ENCODE results near the gene ZC2HC1C.
"Not testable (repeated sequence)": the region's sequence is repeated elsewhere in the genome, so short reads cannot be mapped to it uniquely, and the experiment has no call there.

ZC2HC1C gene

DNA sequence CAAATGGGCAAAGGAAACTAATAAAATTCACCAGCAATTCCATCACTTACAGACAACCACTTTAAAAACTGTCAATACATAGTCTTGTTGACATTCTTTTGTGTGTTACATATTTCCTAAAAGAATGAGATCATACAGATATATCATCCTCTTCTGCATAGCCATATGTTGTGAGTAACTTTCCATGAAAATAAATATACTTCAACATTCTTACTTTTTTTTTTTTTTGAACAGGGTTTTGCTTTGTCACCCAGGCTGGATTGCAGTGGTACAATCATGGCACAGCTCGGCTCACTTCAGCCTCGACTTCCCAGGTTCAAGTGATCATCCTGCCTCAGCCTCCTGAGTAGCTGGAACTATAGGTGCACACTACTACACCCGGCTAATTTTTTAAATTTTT is 20.9 kb downstream of the ZC2HC1C start:
- DNase-seq: no peak

DNA sequence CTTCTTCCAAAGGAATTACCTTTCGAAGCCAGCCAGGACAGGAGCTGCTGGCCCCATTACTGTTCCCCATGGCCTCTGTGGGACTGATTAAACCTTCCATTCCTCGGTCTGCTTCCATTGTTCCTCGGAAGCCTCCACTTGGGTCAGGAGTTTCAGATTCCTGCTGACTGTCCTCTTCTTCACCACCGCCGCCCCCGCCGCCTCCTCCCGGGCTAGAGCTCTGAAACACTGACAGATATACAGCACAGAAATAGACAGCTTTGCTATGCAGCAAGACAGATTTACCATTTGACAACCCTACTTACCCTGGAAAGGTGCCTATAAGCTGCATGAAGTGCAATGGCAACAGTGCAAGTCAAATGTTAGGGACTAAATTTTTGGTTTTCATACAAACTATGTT is 21.8 kb downstream of the ZC2HC1C start:
- peak in 8 of 58 donors; percentile 1 to 33 (median 17) for DNase-seq

DNA sequence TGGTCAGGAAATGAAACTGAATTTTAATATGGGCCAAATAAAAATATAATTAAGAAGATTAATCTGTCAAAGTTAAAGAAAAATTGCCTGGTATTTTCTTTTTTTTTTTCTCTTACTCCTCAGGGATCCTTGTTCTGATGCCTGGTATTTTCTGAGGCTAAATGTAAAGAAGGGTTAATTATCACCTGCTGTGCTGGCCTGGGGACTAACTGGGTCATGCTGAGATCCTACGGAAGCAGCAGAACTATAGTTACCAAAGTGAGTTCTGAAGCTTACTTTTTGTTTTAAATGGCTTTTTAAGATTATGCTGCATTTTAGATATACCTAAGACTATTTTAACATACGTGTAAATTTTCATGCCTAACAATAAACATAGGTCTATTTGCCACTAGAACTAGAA is 23.3 kb downstream of the ZC2HC1C start:
- no peak for DNase-seq

DNA sequence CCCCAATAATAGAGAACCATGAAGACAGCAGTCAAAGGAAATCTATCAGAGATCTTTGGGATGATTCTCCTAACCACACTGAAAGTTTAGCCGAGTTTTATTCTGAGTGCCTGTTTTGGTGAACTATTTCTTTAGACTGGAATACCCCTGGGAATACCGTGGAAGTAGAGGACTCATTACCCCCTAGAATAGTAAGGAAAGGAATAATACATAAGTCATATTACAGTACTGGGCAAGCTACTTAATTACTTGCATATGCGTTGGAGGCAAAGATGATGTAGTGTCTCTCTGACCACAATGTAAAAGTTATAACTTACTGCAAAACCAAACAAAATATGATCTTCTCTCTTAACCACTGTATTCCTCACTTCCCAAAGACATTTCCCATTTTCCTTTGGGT is 25.5 kb downstream of the ZC2HC1C start:
- DNase-seq: no peak

DNA sequence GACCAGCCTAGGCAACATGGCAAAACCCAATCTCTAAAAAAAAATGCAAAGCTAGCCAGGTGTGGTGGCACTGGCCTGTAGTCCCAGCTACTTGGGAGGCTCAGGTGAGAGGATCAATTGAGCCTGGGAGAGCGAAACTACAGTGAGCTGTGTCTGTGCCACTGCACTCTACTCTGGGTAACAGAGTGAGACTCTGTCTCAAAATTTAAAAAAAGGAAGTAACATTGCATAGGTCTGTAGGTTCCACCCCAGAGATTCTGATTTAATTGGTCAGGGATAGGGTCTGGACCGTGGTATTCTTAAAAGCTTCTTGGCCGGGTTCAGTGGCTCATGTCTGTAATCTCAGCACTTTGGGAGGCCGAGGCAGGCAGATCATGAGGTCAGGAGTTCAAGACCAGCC is 26.2 kb downstream of the ZC2HC1C start:
- DNase-seq: no peak

DNA sequence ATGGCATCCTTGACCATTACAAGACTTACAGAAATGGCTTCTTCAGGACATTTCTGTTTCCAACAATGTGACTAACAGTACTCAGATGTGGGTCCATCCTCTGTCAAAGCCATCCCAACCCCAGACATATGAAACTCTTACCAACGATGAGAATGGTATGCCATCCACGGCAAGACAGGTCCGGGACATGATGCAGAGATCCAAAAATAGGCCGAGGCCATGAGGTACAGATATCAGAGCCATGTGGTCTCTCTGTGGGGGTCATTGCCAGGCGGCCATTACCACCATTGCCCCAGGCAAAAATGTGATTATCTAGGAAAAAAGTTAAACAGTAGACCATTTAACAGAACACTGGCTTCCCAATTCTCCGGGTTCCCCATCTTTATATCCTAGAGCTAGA is 27.5 kb downstream of the ZC2HC1C start:
- DNase-seq: no peak

DNA sequence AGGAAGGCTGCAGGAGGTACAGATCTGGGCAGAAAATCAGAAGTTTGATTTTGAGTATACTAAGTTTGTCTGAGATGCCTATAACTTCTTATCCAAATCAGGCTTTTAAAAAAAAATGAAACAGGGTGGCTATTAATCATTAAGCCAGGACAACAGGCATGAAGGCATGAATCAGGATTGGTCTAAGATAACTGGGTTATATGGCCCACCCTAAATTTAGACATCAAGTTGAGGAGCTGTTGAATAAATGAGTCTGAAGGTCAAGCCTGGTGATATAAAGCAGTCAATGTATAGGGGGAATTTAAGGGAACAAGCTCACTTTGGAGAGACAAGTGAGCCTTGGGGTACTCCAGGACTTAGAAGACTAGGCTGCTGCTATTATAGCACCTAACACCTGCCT is 28.8 kb downstream of the ZC2HC1C start:
- no peak for DNase-seq

DNA sequence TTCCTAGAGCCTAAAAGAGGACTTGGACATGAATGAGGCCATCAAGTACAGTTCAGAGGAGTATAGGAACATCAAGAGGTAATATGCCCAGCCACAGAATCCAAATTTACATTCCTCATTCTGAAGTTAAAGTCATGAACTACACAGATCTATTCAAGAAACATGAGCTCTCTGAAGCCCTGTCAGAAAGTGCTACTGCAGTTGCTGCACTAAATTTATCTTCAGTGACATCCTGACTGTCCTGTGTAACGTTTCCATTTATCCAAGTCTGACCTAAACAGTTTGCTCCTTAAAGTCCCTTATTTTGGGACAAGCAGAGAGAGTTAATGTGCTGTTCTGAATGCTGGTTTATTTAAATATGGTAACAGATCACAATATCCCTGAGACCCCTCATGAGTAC is 29.2 kb downstream of the ZC2HC1C start:
- DNase-seq: no peak

DNA sequence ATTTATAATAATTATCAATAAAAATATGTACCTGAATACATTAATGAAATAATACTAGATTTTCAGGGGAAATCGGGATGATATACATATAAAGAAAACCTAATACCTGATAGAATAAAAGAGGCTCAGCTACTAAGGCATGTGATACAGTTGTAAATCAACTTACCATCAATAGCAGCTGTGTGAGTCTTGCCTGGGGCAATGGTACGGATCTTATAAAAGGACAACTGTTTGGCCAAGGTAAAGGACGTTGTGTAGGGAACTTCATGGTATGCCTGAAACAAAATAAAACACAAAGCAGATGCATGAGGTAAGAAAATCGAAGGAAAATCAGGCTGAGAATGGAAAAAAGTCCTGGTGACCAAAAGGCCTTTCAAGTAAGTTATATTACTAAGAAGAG is 32.0 kb downstream of the ZC2HC1C start:
- DNase-seq: no peak

DNA sequence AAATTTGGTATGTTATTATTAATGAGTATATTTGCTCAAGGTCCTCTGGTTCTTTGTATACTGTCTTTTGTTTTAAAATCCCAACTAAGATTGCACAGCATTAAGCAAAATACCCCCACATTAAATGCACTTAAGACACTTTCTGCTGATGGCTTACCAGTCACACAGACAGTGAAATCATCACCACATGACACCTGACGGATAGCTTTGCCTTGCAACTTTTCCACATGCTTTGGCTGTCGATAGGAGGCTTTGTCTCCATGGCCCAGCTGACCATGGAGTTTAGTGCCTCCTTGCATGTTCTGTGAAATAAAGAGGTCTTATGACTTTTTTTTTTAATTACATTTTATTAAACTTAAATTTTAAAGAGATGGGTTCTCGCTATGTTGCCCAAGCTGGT is 37.7 kb downstream of the ZC2HC1C start:
- no peak for DNase-seq

DNA sequence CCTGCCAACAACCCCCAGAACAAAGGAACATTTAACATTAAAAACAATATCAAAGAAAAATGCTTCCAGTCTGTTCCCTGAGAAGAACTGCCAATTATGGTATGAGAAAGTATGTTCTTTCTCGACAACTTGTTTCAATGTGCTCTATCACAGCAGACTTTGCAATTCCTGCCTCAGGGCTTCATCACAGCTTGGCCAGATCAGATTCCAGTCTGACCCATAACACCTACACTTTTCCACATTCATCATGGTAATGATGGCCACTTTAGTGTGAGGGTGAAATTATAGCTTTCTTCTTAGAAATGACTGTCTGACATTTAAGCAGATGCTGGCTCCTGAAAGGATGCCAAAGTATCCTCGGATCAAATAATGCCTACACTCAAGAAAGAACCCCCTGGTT is 40.4 kb downstream of the ZC2HC1C start:
- DNase-seq: no peak

DNA sequence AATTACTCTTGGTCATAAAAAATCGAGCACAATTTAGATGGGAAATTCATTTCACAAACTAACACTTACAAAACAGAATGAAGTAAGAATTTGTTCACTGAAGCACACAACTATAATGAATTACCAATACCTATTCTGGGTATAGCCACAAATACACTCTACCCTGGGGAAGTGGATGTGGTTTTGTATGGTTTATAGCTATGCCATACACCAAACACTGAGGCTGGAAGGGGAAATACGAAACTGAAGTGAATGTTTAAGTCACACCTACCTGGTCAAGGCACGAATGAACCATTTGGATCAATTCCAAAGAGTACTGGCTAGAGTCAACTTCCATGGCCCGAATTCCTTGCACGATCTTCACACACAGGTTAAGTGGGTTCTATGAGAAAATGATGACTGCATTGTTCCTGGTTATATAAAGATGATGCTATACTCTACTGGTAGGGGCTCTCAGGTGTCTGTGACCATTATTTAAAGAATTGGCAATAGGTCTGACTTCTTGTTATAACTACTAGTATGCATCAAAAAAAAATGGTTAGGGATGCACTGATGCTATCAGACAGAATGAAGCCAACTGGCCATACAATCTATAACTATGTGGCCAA is 44.6 kb downstream of the ZC2HC1C start:
- DNase-seq: no peak

DNA sequence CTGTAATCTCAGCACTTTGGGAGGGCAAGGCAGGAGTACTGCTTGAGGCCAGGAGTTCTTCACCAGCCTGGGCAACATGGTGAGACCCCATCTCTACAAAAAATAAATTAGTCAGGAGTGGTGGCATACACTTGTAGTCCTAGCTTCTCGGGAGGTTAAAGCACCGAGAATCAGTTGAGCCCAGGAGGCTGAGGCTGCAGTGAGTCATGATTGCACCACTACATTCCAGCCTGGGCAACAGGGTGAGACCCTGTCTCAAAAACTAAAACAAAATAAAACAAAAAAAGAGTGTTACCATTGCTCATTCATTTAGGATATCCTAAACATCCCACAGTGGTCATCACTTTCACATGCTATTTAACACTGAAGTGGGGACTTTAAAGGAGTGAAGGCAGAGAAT is 49.6 kb downstream of the ZC2HC1C start:
- DNase-seq: no peak

DNA sequence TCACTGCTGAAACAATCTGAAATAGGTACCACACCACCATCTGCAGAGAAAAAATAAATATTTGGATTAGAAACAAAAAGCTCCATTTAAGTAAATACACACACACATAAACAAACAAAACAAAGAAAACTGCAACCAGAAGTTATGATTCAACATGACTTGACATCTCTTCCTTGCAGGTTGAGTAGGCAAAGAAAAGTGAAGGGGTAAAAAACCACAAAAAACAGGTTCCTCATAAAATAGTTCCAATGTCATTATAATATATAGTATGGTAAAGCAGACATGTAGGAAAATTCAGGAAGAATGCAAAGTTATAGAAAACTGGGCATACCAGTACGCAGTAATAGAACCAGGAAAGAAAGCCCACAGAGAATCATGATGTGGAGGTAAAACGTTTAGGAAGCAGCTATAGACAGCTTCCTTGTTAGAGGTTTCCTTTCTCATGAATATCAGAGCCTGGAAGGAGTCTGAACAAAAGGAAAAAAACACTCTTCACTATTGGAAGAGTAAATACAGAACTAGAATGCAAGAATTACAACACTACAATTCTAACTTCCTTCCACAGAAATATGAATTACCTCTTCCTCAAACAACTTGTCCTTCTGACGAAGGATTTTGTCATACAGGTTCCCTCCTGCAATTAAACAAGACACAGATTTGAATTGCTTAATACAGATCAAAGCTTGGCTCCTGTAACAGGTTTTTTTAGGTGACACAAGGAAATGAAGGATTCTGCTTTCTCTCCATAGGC is 51.3 kb downstream of the ZC2HC1C start:
- DNase-seq: no peak

DNA sequence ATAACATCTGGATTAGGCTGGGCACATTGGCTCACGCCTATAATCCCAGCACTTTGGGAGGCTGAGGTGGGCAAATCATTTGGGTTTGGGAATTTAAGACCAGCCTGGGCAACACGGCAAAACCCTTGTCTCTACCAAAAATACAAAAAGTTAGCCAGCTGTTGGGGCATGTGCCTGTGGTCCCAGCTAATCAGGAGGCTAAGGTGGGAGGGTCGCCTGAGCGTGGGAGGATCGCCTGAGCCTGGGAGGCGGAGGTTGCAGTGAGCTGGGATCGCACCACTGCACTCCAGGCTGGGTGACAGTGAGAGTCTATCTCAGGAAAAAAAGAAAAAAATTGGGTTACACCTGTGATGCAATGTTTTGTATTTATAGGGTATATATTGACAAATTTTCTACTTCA is 52.1 kb downstream of the ZC2HC1C start:
- DNase-seq: no peak

DNA sequence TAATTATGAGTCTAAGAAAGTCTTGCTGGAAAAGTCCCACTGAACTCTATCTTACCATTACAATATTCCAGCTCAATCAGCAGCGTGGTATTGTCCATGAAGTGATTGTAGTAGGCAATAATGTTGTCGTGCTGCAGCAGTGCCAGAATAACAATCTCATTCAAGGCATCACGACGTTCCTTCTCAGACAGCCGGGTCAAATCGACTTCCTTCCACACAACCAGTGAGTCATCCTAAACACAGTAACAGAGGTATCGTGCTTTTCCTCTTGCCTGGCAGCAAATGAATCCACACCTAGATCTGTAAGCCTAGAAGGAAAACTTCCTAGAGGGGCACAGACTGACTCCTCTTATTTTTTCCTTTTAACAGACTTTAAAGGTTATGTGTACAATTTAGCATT is 54.5 kb downstream of the ZC2HC1C start:
- no peak for DNase-seq

DNA sequence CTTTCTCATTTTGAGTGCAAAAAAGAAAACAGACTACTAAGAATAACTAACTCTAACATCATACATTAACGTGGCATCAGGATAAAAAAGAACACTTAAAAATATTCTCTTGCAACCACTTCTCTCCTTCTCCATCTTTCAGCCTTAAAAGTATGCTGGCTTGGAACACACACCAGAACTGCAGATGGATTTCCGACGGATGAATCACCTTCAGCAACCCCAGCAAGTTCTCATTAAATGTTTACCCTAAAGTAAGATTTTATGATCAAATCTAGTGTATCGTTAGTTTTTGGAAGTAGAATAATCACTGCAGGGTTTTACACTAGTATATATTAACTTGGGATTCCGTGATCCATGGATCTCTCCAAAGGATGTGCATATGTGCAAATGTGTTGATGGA is 56.2 kb downstream of the ZC2HC1C start:
- DNase-seq: no peak

DNA sequence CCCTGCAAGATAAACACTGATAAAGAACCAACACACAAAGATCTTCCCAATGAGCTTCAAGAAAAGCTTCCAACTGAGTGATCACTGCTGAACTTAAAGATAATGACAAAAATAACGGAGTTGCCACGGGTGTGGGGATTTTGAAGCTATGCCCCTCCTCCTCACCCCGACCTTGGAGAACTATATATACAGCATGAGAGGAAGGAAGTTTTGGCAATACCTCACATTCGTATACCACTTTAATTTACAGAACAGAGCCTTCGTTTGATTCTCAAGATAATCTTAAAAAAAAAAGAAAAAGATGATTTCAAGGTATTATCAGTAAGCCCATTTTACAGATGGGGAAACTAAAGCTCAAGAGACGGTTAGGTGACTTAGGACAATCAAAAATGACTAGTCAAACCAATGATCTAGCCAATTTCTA is 56.7 kb downstream of the ZC2HC1C start:
- no peak for DNase-seq

DNA sequence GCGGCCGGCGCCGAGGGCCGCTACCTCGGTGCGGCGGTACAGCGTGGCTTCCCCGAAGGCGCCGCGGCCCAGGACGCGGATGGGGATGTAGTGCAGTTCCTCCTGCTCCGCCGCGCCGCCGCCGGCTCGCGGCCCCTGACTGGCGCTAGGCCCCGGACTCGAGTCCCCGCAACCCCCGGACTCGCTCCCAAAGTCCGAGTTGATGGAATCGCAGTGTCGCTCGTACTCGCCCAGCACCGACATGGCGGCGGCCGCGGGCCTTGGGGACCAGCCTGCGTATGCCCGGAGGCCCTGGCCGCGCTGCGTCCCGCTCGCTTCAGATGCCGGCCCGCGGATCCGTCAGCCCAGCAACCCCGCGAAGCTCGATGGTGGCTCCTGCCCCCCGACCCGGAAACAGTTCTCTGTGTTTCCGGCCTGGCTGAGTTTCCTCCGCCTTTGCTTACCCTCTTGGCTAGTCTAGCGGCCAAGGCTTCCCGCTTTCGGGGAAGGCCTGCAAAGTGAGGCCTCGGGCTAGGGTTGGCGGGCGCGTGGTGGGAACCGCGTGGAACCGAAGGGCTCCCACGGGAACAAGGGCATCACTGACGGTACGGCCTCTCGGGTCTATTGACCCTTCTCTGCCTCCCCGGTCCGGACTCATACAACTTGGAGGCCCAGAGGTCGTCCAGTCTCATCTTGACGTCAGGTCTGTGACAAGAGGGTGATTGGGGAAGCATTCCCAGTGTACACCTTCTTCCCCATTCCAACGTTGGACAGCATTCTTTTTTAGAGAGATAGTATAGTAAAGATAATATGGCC is 57.4 kb downstream of the ZC2HC1C start, which contains the start of gene NEK9:
Gene NEK9, minus strand, starts transcription at position 370 of the 795 bp plus-strand sequence. Its CDS starts 127 bp downstream, at position 243.
- peak; percentile 28 to 94 (median 84) for DNase-seq

DNA sequence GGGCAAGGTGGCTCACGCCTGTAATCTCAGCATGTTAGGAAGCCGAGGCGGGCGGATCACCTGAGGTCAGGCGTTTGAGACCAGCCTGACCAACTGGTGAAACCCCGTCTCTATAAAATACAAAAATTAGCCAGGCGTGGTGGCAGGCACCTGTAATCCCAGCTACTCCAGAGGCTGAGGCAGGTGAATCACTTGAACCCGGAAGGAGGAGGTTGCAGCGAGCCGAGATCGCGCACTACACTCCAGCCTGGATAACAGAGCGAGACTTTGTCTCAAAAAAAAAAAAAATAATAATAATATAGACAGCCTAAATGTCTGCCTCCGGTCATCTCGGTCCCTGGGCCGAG is 58.0 kb downstream of the ZC2HC1C start:
- not testable (repeated sequence) for DNase-seq

DNA sequence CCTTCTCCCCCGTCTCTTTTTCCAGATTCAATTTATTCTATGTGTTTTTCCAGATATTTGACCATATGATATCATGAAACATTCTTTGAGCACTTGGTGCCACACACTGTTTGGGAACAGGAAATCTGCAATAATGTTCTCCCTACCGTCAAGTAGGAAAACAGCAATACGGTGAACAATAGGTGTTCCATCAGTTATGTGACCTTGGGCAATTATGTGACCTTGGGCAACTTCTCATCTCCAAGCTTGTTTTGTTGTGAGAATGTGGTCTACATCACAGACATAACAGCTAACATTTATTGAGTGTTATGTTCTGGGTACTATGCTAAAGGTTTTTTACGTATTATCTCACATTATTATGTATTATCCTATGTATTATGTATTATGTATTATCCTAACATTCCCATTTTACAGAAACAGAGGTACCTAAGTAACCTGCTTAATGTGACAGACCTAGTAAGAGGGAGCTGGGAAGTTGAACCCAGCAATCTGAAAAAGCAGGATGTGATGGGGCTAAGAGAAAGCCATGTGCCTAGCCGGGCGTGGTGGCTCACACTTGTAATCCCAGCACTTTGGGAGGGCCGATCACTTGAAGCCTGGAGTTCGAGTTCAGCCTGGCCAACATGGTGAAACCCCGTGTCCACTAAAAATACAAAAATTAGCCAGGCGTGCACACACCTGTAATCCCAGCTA is 58.6 kb downstream of the ZC2HC1C start:
- DNase-seq: no peak

DNA sequence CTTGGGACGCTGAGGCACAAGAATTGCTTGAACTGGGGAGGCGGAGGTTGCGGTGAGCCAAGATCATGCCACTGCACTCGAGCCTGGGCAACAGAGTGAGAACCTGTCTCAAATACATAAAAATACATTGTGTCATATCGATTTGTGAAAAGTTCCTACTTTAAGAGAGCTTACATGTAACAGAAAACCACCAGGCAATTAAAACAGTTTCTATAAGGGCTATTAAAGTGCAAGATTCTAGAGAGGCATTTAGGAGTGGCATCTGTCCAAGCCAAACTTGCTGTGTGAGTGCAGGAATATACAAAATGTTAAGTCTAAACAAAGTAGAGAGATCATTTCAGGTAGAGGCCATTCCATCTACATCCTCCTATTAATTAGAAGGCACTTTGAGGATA is 59.2 kb downstream of the ZC2HC1C start:
- DNase-seq: no peak

Measured in anterior cingulate cortex (tissue), 58 donors.